OCI-LY1 (cell line): ENCODE measurements around the gene SMAD6.

ENCODE experiments used
- H2AFZ ChIP-seq: fragments of 200-600 bp; sonication (generic), shearing (Covaris generic); 2 replicates; pipeline ENCODE4 v1.6.0; 2014; ENCODE audit warnings: antibody characterized with exemption, mild to moderate bottlenecking, low read length
- H3F3A ChIP-seq: fragments of 200-600 bp; sonication (generic), shearing (Covaris generic); 2 replicates; pipeline ENCODE4 v1.6.0; 2014; ENCODE audit warnings: mild to moderate bottlenecking, antibody characterized with exemption, low read length, moderate library complexity; ENCODE audit not compliant: insufficient read depth
- H3K27ac ChIP-seq: fragments of 200-600 bp; sonication (generic); 2 replicates; pipeline ENCODE4 v1.5.1; 2014; ENCODE audit warnings: low read length, mixed run types, mild to moderate bottlenecking, low read depth; ENCODE audit not compliant: poor library complexity, severe bottlenecking
- H3K27me3 ChIP-seq: fragments of 200-600 bp; sonication (generic); 2 replicates; pipeline ENCODE4 v1.6.0; 2014; ENCODE audit warnings: antibody characterized with exemption, mild to moderate bottlenecking, low read length, moderate library complexity; ENCODE audit not compliant: insufficient read depth
- H3K36me3 ChIP-seq: fragments of 200-600 bp; sonication (generic); 2 replicates; pipeline ENCODE4 v1.6.1; 2014; ENCODE audit warnings: mild to moderate bottlenecking, antibody characterized with exemption, low read length, moderate library complexity, mixed read lengths; ENCODE audit not compliant: insufficient read depth
- H3K4me1 ChIP-seq: fragments of 200-600 bp; sonication (generic); 2 replicates; pipeline ENCODE4 v1.5.1; 2014; ENCODE audit warnings: mild to moderate bottlenecking, low read length, moderate library complexity; ENCODE audit not compliant: insufficient read depth, severe bottlenecking
- H3K4me2 ChIP-seq: fragments of 200-600 bp; sonication (generic), shearing (Covaris generic); 2 replicates; pipeline ENCODE4 v1.6.1; 2014; ENCODE audit warnings: low read length
- H3K4me3 ChIP-seq: fragments of 200-600 bp; sonication (generic); 2 replicates; pipeline ENCODE4 v1.5.1; 2014; ENCODE audit warnings: low read length, low read depth, mild to moderate bottlenecking, mixed read lengths; ENCODE audit not compliant: poor library complexity, severe bottlenecking
- H3K79me2 ChIP-seq: fragments of 200-600 bp; shearing (Covaris generic); 2 replicates; pipeline ENCODE4 v1.6.1; 2016; ENCODE audit warnings: mixed run types, low read length, mixed read lengths; ENCODE audit not compliant: insufficient read depth
- H3K9ac ChIP-seq: fragments of 200-600 bp; sonication (generic), shearing (Covaris generic); 2 replicates; pipeline ENCODE4 v1.6.1; 2014; ENCODE audit warnings: mild to moderate bottlenecking, low read length, mixed read lengths
- H3K9me2 ChIP-seq: fragments of 200-600 bp; sonication (generic), shearing (Covaris generic); 2 replicates; pipeline ENCODE4 v1.6.1; 2014; ENCODE audit warnings: low read depth, mild to moderate bottlenecking, low read length, mixed read lengths
- H3K9me3 ChIP-seq: fragments of 200-600 bp; shearing (Covaris generic); 2 replicates; pipeline ENCODE4 v1.6.1; 2014; ENCODE audit warnings: low read length, mixed read lengths
- H4K20me1 ChIP-seq: fragments of 200-600 bp; sonication (generic), shearing (Covaris generic); 2 replicates; pipeline ENCODE4 v1.6.0; 2016; ENCODE audit warnings: mild to moderate bottlenecking, low read length; ENCODE audit not compliant: insufficient read depth
- EZH2 ChIP-seq: fragments of 200-600 bp; sonication (generic), shearing (Covaris generic); IDR thresholded peaks from 2 replicates; pipeline ENCODE4 v1.8.0; 2017; ENCODE audit warnings: borderline replicate concordance, mixed run types, mild to moderate bottlenecking, antibody characterized with exemption, low read length, moderate library complexity, mixed read lengths
- TF ChIP-seq, protein P1 (sequence below): fragments of 200-600 bp; sonication (generic), shearing (Covaris generic); IDR thresholded peaks from 2 replicates; pipeline ENCODE4 v1.5.1; 2017; ENCODE audit warnings: mild to moderate bottlenecking, antibody characterized with exemption, low read length, moderate library complexity, mixed read lengths

The SMAD6 gene

DNA sequence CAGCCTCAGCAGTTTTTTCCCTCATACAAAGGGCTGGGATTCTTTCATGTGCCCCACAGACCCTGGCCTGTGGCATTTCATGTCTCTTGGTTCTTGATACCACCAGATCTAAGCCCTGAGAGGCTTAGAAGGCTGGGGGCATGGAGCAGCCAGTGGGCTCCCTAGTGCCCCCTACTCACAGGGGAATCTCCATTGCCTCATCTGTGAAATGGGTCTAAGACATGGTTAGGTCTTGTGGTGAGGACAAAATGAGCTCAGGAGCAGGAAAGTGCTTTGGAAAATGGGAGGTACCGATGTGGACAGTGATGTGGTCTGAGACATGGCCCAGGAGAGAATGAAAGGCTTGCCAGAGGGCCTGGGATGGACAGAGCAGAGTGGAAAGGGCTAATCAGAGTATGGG, 94.3 kb downstream of the SMAD6 start:
- no peaks in the 10 kb centered on the region for H3F3A ChIP-seq
- H2AFZ ChIP-seq: no peak overlapping the region
- no peaks in the 10 kb centered on the region for H3K4me1 ChIP-seq
- H3K4me2 ChIP-seq: no peak overlapping the region
- H3K27ac ChIP-seq: no peak overlapping the region
- no peaks in the 10 kb centered on the region for H3K9me3 ChIP-seq
- peaks cover 5% of the 10 kb centered on the region; the same call in 1 of the 2 replicates for H3K27me3 ChIP-seq
- no peak for TF ChIP-seq EZH2
- TF ChIP-seq, protein P1, sequence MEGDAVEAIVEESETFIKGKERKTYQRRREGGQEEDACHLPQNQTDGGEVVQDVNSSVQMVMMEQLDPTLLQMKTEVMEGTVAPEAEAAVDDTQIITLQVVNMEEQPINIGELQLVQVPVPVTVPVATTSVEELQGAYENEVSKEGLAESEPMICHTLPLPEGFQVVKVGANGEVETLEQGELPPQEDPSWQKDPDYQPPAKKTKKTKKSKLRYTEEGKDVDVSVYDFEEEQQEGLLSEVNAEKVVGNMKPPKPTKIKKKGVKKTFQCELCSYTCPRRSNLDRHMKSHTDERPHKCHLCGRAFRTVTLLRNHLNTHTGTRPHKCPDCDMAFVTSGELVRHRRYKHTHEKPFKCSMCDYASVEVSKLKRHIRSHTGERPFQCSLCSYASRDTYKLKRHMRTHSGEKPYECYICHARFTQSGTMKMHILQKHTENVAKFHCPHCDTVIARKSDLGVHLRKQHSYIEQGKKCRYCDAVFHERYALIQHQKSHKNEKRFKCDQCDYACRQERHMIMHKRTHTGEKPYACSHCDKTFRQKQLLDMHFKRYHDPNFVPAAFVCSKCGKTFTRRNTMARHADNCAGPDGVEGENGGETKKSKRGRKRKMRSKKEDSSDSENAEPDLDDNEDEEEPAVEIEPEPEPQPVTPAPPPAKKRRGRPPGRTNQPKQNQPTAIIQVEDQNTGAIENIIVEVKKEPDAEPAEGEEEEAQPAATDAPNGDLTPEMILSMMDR: no peak
- no peaks in the 10 kb centered on the region for H4K20me1 ChIP-seq
- H3K4me3 ChIP-seq: no peak overlapping the region
- no peaks in the 10 kb centered on the region for H3K9me2 ChIP-seq
- no peaks in the 10 kb centered on the region; the same call in 1 of the 2 replicates for H3K36me3 ChIP-seq
- no peak overlapping the region for H3K9ac ChIP-seq
- no peaks in the 10 kb centered on the region for H3K79me2 ChIP-seq

DNA sequence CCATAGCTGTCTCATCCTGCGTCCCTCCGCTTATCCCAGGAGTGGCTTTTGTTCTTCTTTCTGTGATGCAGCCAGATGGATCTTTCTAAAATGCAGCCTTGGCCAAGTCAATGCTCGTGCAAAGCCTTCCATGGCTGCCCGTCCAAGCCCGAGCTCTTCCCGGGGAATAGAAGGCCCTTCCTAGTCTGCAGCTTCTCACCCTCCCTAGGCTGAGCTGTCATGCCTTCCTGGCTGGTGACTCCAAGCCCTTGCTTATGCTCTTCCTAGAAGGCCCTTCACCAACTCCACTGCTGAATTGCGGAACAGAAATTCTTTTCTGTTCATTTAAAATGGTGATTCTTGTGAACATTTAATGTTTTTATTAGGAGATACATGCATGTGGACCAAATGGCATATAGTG, 95.9 kb downstream of the SMAD6 start:
- no peak for TF ChIP-seq EZH2
- TF ChIP-seq, protein P1: no peak
- Histone ChIP-seq H3K36me3 (no peaks in the 10 kb centered on the region), H3K27me3 (peaks cover 5% of the 10 kb centered on the region; the same call in 1 of the 2 replicates), H3K79me2 (no peaks in the 10 kb centered on the region), H3K4me2 (no peak overlapping the region), H3F3A (no peaks in the 10 kb centered on the region), H2AFZ (no peak overlapping the region), H4K20me1 (no peaks in the 10 kb centered on the region), H3K4me1 (no peaks in the 10 kb centered on the region), H3K4me3 (no peak overlapping the region), H3K9ac (no peak overlapping the region), H3K27ac (no peak overlapping the region), H3K9me2 (no peaks in the 10 kb centered on the region), H3K9me3 (no peaks in the 10 kb centered on the region)

DNA sequence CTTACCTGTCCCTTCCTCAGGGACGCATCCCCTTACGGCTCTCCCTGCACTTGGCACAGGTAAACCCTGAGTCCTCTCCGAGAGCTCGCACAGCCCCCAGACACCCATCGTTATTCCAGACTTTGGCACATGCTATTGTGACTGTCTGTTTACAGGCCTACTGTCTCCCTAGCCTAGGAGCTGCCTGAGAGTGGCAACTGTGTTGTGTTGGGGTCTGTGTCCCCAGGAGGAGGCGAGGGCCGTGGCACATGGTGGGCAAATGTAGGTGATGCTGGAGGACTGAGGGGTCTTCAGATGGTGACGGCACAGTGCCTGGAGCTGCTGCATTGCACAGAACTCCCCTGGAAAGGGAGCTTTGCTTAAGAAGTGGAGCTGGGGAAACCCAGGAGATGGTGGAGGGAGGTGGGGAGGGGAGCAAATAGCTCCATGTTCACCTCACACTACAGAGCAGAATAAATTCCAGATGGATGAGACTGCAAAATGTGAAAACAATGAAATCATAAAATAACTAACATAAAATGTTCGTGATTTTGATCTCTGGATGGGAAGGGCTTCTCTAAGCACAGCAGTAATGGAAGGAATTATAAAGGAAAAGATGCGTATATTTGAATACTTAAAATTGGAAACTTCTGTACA, 96.5 kb downstream of the SMAD6 start:
- Histone ChIP-seq H3F3A (no peaks in the 10 kb centered on the region), H2AFZ (no peak overlapping the region), H3K9me3 (no peaks in the 10 kb centered on the region), H3K4me3 (no peak overlapping the region), H3K4me1 (no peaks in the 10 kb centered on the region), H3K4me2 (no peak overlapping the region), H3K36me3 (no peaks in the 10 kb centered on the region), H3K79me2 (no peaks in the 10 kb centered on the region), H3K27ac (no peak overlapping the region), H3K9ac (no peak overlapping the region), H3K9me2 (no peaks in the 10 kb centered on the region), H3K27me3 (peaks cover 5% of the 10 kb centered on the region; the same call in 1 of the 2 replicates), H4K20me1 (no peaks in the 10 kb centered on the region)
- TF ChIP-seq, protein P1: no peak
- TF ChIP-seq EZH2: no peak
